K562 (cell line): ENCODE measurements around the gene LLGL2. TPM values are rescaled to one million over a fixed set of nuclear protein-coding genes. Genes with fewer than 3 reads are reported as not detected.
A peak's percentile ranks its signal among the peaks of the same experiment; 100 is the strongest.

Experiments used
- CCAR2 ChIP-seq: fragments of 200-400 bp; formaldehyde crosslinking; IDR thresholded peaks from 2 replicates; pipeline ENCODE4 v1.6.1; 2017; ENCODE audit warnings: mild to moderate bottlenecking, low read depth, low read length
- CHD7 ChIP-seq: fragments of 200-600 bp; sonication (generic); IDR thresholded peaks from one replicate; pipeline ENCODE4 v1.6.1; 2012; ENCODE audit warnings: mild to moderate bottlenecking, low read depth, low read length, inconsistent platforms
- DEAF1 ChIP-seq: fragments of 450-650 bp; formaldehyde crosslinking; IDR thresholded peaks from 2 replicates; pipeline ENCODE4 v1.4.0; 2020; ENCODE audit warnings: mild to moderate bottlenecking, moderate library complexity
- ELF1 ChIP-seq: fragments of 200-800 bp; sonication (Bioruptor generic); IDR thresholded peaks from 2 replicates; pipeline ENCODE4 v1.6.1; 2016; ENCODE audit warnings: missing genetic modification characterization, missing compliant biosample characterization
- GATAD2A ChIP-seq: fragments of 450-650 bp; IDR thresholded peaks from 2 replicates; pipeline ENCODE4 v1.6.1; 2017
- MAX ChIP-seq: sonication (generic); formaldehyde crosslinking; IDR thresholded peaks from 2 replicates; pipeline ENCODE4 v1.9.0; 2022; ENCODE audit warnings: mild to moderate bottlenecking, missing genetic modification reagents
- NCOA1 ChIP-seq: fragments of 450-650 bp; IDR thresholded peaks from 2 replicates; pipeline ENCODE4 v1.6.1; 2016; ENCODE audit warnings: low read depth
- SMC3 ChIP-seq: conservative IDR thresholded peaks from 2 replicates; pipeline ENCODE4 v1.6.1; 2011; ENCODE audit warnings: low read depth, low read length, improper control_type of control experiment; ENCODE audit not compliant: insufficient read depth
- SOX6 ChIP-seq: fragments of 450-650 bp; IDR thresholded peaks from 2 replicates; pipeline ENCODE4 v1.6.1; 2014; ENCODE audit warnings: mild to moderate bottlenecking
- UBTF ChIP-seq, 2 experiments: IDR thresholded peaks; 2 replicates each; pipeline ENCODE4 v1.6.1; 2012; ENCODE audit warnings: improper control_type of control experiment in 2 of 2, low read depth in 2 of 2, low read length in 2 of 2, borderline replicate concordance in 1 of 2
- polyA plus RNA-seq, 8 experiments: library from polyadenylated mRNA; depleted of rRNA in 4 of 8; stranded (reverse) in 5 of 8; unstranded in 3 of 8; fragments of >200 nt; fragmentation: Nextera tagmentation in 2 of 8; fragmentation: Illumina TruSeq in 1 of 8; extraction: Ambion mirVana in 2 of 8; extraction: Trizol in 1 of 8; gene quantifications; 2 replicates each; pipeline versions ENCODE4 v1.2.1 to v1.2.3, GENCODE V29; 2011 to 2014; ENCODE audit warnings: inconsistent platforms in 1 of 8, missing spikeins in 1 of 8
- total RNA-seq, 7 experiments: library from RNA; depleted of rRNA in 6 of 7; stranded (reverse); fragments of >200 nt in 6 of 7; fragmentation: Illumina TruSeq in 2 of 7; extraction: Trizol in 2 of 7; gene quantifications; 2 replicates each; pipeline versions ENCODE4 v1.2.1 to v1.2.3, GENCODE V29; 2011 to 2021; ENCODE audit warnings: low replicate concordance in 1 of 7

LLGL2 gene
- total and polyA plus RNA-seq, 9 of the 15 experiments (the other 6 are each of a cell fraction or from before 2014, with no cell fraction given) = 0.32 to 24.4 (median 10.2) TPM

GRCh38 chr17:75487351-75488070, 38.0 kb upstream of the LLGL2 start (continued):
- peak; percentile 56 for TF ChIP-seq DEAF1 (CRISPR knock-in tag)
- peak; percentile 53; the same call in 1 of the 2 replicates for TF ChIP-seq MAX (CRISPR knock-in tag)
- TF ChIP-seq ELF1 (tag) = no peak
- no peak for TF ChIP-seq CCAR2
- no peak for TF ChIP-seq CHD7
- TF ChIP-seq SMC3 = 0 out of 2 replicates have a peak, but pooled peaks have one; percentile 19
- TF ChIP-seq UBTF (IDR thresholded peaks at IDR 0.05; ENCODE audit: borderline replicate concordance in 1 of 2, low read depth in 2 of 2, low read length in 2 of 2) = 0 out of 4 replicates have a peak, but pooled peaks of 1 of the 2 experiments have one; percentile 37
- peak; percentile 48; the same call in 1 of the 2 replicates for TF ChIP-seq SOX6
- TF ChIP-seq GATAD2A = no peak
- TF ChIP-seq NCOA1 = no peak
